Fibroblast of lung (primary cell): ENCODE data around the gene STK32B. TPM values are rescaled to one million over a fixed set of nuclear protein-coding genes. Genes with fewer than 3 reads are reported as not detected.

Experiments used
- DNase-seq, 2 donors: peaks; one replicate each; pipeline versions ENCODE4 v3.0.0 to v3.0.0-alpha.2; 2010; ENCODE audit warnings: low read depth in 2 of 2
- H2AFZ ChIP-seq: 2 replicates; pipeline ENCODE4 v1.5.1; 2012; ENCODE audit warnings: low read length, control low read depth, inconsistent platforms
- H3K27ac ChIP-seq: 2 replicates; pipeline ENCODE4 v1.5.1; 2011; ENCODE audit warnings: low read length, control low read depth; ENCODE audit not compliant: insufficient read depth
- H3K27me3 ChIP-seq: 2 replicates; pipeline ENCODE4 v1.5.1; 2011; ENCODE audit warnings: mild to moderate bottlenecking, low read length; ENCODE audit not compliant: control insufficient read depth, insufficient read depth
- H3K36me3 ChIP-seq: 2 replicates; pipeline ENCODE4 v1.5.1; 2011; ENCODE audit warnings: low read length; ENCODE audit not compliant: control insufficient read depth, insufficient read depth
- H3K4me1 ChIP-seq: 2 replicates; pipeline ENCODE4 v1.5.1; 2011; ENCODE audit warnings: low read length; ENCODE audit not compliant: control insufficient read depth, insufficient read depth; ENCODE audit errors: extremely low read depth
- H3K4me2 ChIP-seq: 2 replicates; pipeline ENCODE4 v1.5.1; 2011; ENCODE audit warnings: low read length, control low read depth; ENCODE audit not compliant: insufficient read depth; ENCODE audit errors: extremely low read depth
- H3K4me3 ChIP-seq, 4 experiments: fragments of 200-600 bp in 1 of 4; sonication (generic) in 1 of 4; replicated peaks in 1 of 4; 2 replicates each; pipeline ENCODE4 v1.5.1; 2011 to 2016; ENCODE audit warnings: low read length in 4 of 4, low read depth in 3 of 4, mild to moderate bottlenecking in 3 of 4, control low read depth in 2 of 4, inconsistent platforms in 1 of 4, mixed read lengths in 1 of 4; ENCODE audit not compliant: insufficient read depth in 1 of 4; ENCODE audit errors: control extremely low read depth in 1 of 4
- H3K79me2 ChIP-seq: 2 replicates; pipeline ENCODE4 v1.5.1; 2012; ENCODE audit warnings: mild to moderate bottlenecking, low read length, inconsistent platforms; ENCODE audit not compliant: control insufficient read depth, insufficient read depth
- H3K9ac ChIP-seq: 2 replicates; pipeline ENCODE4 v1.5.1; 2011; ENCODE audit warnings: mild to moderate bottlenecking, low read length, control low read depth; ENCODE audit not compliant: insufficient read depth
- H3K9me3 ChIP-seq: 2 replicates; pipeline ENCODE4 v1.5.1; 2012; ENCODE audit warnings: low read depth, low read length; ENCODE audit not compliant: control insufficient read depth, insufficient read depth
- H4K20me1 ChIP-seq: 2 replicates; pipeline ENCODE4 v1.5.1; 2011; ENCODE audit warnings: low read length; ENCODE audit not compliant: control insufficient read depth, insufficient read depth; ENCODE audit errors: extremely low read depth
- EZH2 ChIP-seq: IDR thresholded peaks from 2 replicates; pipeline ENCODE4 v1.5.1; 2012; ENCODE audit warnings: low read length, control low read depth, mild to moderate bottlenecking; ENCODE audit errors: missing control alignments
- polyA plus RNA-seq, 2 donors: library from polyadenylated mRNA; depleted of rRNA in 1 of 2; stranded (reverse) in 1 of 2; unstranded in 1 of 2; fragments of >200 nt; gene quantifications; 2 replicates each; pipeline ENCODE4 v1.2.1, GENCODE V29; 2011 to 2012; ENCODE audit warnings: missing spikeins in 1 of 2
- total RNA-seq: library from RNA; depleted of rRNA; stranded (reverse); fragments of >200 nt; gene quantifications from 2 replicates; pipeline ENCODE4 v1.2.1, GENCODE V29; 2014
- TF ChIP-seq, protein P1 (sequence below), 2 donors: IDR thresholded peaks in 1 of 2; conservative IDR thresholded peaks in 1 of 2; 1 replicate in 1 of 2; 2 replicates in 1 of 2; pipeline ENCODE4 v1.5.1; 2011 to 2012; ENCODE audit warnings: low read length in 2 of 2, control low read depth in 1 of 2, inconsistent platforms in 1 of 2, low read depth in 1 of 2, mild to moderate bottlenecking in 1 of 2

STK32B gene
- total and polyA plus RNA-seq, 2 donors (not counting 1 experiment from before 2014, with no cell fraction given): 0.50 to 1.4 TPM

DNA sequence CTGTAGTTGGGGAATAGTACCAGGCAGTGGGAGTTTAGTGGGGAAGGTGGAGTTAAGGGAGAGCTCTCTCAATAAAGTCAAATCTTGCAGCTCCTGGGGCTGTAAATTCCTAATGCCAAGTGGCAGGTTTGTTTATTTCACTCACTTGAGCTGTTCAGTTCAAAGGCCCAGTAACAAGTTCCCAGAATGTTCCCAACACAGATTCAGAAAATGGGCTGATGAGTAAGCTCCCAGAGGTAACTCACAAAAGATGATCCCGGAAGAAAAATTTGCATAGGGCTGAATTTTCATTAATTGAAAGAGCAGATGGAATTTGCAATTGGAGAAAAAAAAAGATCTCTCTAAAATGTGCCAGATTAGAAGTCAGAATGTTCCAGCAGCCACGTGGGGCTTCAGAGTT is 370.9 kb downstream of the STK32B start:
- Histone ChIP-seq H2AFZ (no peak overlapping the region), H3K36me3 (no peaks in the 10 kb centered on the region), H3K4me3 (no peak overlapping the region), H3K27ac (no peak overlapping the region), H4K20me1 (no peaks in the 10 kb centered on the region), H3K9ac (no peak overlapping the region), H3K4me2 (no peak overlapping the region), H3K27me3 (no peaks in the 10 kb centered on the region), H3K4me1 (no peaks in the 10 kb centered on the region), H3K9me3 (no peaks in the 10 kb centered on the region), H3K79me2 (no peaks in the 10 kb centered on the region)
- no peak for DNase-seq
- no peak for TF ChIP-seq EZH2
- TF ChIP-seq, protein P1, sequence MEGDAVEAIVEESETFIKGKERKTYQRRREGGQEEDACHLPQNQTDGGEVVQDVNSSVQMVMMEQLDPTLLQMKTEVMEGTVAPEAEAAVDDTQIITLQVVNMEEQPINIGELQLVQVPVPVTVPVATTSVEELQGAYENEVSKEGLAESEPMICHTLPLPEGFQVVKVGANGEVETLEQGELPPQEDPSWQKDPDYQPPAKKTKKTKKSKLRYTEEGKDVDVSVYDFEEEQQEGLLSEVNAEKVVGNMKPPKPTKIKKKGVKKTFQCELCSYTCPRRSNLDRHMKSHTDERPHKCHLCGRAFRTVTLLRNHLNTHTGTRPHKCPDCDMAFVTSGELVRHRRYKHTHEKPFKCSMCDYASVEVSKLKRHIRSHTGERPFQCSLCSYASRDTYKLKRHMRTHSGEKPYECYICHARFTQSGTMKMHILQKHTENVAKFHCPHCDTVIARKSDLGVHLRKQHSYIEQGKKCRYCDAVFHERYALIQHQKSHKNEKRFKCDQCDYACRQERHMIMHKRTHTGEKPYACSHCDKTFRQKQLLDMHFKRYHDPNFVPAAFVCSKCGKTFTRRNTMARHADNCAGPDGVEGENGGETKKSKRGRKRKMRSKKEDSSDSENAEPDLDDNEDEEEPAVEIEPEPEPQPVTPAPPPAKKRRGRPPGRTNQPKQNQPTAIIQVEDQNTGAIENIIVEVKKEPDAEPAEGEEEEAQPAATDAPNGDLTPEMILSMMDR (conservative IDR thresholded peaks at IDR 0.05 in 1 of 2, IDR thresholded peaks at IDR 0.05 in 1 of 2; ENCODE audit: low read depth in 1 of 2, low read length in 2 of 2): no peak

DNA sequence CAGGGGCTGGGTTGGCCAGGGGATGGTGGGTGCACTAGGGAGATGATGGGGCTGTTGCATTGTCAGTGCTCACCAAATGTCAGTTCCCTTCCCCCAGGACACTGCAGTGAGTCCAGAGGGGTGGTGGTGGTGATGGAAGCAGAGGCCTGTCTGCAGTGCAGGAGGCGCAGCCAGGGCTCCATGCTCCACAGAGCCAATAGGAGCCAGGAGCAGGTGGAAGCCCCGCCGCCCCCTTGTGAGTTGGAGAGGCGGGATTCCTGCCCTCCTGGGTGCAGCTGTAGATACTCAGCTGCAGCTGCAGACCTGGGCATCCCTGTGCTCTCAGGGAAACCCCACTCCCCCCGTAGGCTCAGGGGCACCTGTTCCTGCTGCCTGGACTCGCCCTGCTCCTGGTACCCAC is 372.4 kb downstream of the STK32B start:
- DNase-seq: no peak
- H3K4me2 ChIP-seq: no peak overlapping the region
- no peaks in the 10 kb centered on the region for H4K20me1 ChIP-seq
- no peak overlapping the region for H3K4me3 ChIP-seq
- no peaks in the 10 kb centered on the region for H3K9me3 ChIP-seq
- no peaks in the 10 kb centered on the region for H3K4me1 ChIP-seq
- no peaks in the 10 kb centered on the region for H3K36me3 ChIP-seq
- H3K27me3 ChIP-seq: no peaks in the 10 kb centered on the region
- no peak overlapping the region for H3K9ac ChIP-seq
- H3K79me2 ChIP-seq: no peaks in the 10 kb centered on the region
- H3K27ac ChIP-seq: no peak overlapping the region
- H2AFZ ChIP-seq: no peak overlapping the region
- TF ChIP-seq EZH2: no peak
- TF ChIP-seq, protein P1 (conservative IDR thresholded peaks at IDR 0.05 in 1 of 2, IDR thresholded peaks at IDR 0.05 in 1 of 2; ENCODE audit: low read depth in 1 of 2, low read length in 2 of 2): no peak

GRCh38 chr4:5424211-5424610 is 372.9 kb downstream of the STK32B start:
- no peak overlapping the region for H3K4me3 ChIP-seq
- H3K4me1 ChIP-seq: no peaks in the 10 kb centered on the region
- no peak overlapping the region for H2AFZ ChIP-seq
- no peak for TF ChIP-seq EZH2
- TF ChIP-seq, protein P1 (conservative IDR thresholded peaks at IDR 0.05 in 1 of 2, IDR thresholded peaks at IDR 0.05 in 1 of 2; ENCODE audit: low read depth in 1 of 2, low read length in 2 of 2): no peak
- no peaks in the 10 kb centered on the region for H3K27me3 ChIP-seq
- no peak overlapping the region for H3K27ac ChIP-seq
- no peaks in the 10 kb centered on the region for H3K9me3 ChIP-seq
- DNase-seq: no peak
- no peak overlapping the region for H3K9ac ChIP-seq
- H3K79me2 ChIP-seq: no peaks in the 10 kb centered on the region
- no peaks in the 10 kb centered on the region for H4K20me1 ChIP-seq
- no peak overlapping the region for H3K4me2 ChIP-seq
- no peaks in the 10 kb centered on the region for H3K36me3 ChIP-seq
